T-helper 17 cell (primary cell): Measurements from ENCODE around the gene TSPAN9. TPM values are rescaled to one million over a fixed set of nuclear protein-coding genes. Genes with fewer than 3 reads are reported as not detected.

ENCODE experiments used
- ATAC-seq: fragments of 150-1000 bp; cut with Tn5 transposase; 2 replicates; pipeline ENCODE4 v1.10.0; 2021; ENCODE audit warnings: mild to moderate bottlenecking, moderate library complexity
- DNase-seq, 3 donors: peaks; one replicate each; pipeline versions ENCODE4 v3.0.0 to v3.0.0-alpha.2; 2020 to 2021
- H3K9me3 ChIP-seq: one replicate; pipeline ENCODE4 v1.7.0; 2013; ENCODE audit warnings: low read length, mild to moderate bottlenecking; ENCODE audit not compliant: control insufficient read depth, poor library complexity, severe bottlenecking
- H3K27ac Mint-ChIP-seq: one replicate; pipeline ENCODE4 v1.8.0; 2022; ENCODE audit warnings: mild to moderate bottlenecking, moderate library complexity, mixed read lengths
- H3K27me3 Mint-ChIP-seq: one replicate; pipeline ENCODE4 v1.8.0; 2022; ENCODE audit warnings: mixed read lengths
- H3K36me3 Mint-ChIP-seq: one replicate; pipeline ENCODE4 v1.8.0; 2022; ENCODE audit warnings: low read depth, mixed read lengths
- H3K4me1 Mint-ChIP-seq: one replicate; pipeline ENCODE4 v1.8.0; 2022; ENCODE audit warnings: mild to moderate bottlenecking, mixed read lengths
- H3K4me3 Mint-ChIP-seq: one replicate; pipeline ENCODE4 v1.8.0; 2022; ENCODE audit warnings: mild to moderate bottlenecking, moderate library complexity, mixed read lengths
- total RNA-seq, 4 donors: library from RNA in 2 of 4; stranded (reverse) in 2 of 4; gene quantifications; one replicate each; pipeline ENCODE4 v1.2.3 and lab custom pipeline; 2022 to 2026

The TSPAN9 gene
- total RNA-seq, 2 donors from 2014 or later: 1.4 to 24.2 TPM

DNA sequence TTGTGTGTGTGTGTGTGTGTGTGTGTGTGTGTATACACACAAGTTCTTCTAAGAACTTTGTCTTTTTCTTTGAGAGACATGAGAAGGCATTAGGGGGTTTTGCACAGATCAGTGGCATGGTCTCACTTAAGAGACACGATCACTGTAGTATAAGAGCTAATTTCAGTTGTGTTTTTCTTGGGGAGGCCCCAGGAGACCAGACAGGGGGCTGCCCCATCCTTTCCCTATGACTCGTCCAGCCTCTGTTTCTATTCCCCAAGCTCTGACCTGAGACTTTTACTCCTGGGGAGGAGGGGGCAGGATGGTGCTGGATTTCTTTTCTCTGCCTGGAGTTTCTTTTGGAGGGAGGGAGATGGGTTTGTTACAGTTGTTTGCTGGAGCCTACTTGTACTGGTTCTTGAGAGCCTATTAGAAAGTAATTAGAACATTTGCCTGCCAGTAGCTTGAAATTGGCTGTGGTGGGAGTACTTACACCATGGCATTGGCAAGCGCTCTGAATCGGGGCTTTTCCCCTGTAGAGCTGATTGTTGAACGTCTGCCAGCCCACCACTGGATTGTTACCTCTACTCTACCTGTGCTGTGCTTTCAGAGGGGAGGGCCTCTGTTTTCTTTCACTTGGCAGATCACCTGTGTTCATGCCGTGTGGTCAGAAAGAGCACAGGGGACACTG is 109.5 kb downstream of the TSPAN9 start:
- no peaks in the 10 kb centered on the region for H3K9me3 ChIP-seq
- DNase-seq: no peak
- peaks cover 67% of the 10 kb centered on the region for H3K27me3 Mint-ChIP-seq
- H3K4me1 Mint-ChIP-seq: peaks cover 10% of the 10 kb centered on the region
- H3K36me3 Mint-ChIP-seq: no peaks in the 10 kb centered on the region
- no peak overlapping the region for H3K4me3 Mint-ChIP-seq
- no peak for ATAC-seq
- no peak overlapping the region for H3K27ac Mint-ChIP-seq

DNA sequence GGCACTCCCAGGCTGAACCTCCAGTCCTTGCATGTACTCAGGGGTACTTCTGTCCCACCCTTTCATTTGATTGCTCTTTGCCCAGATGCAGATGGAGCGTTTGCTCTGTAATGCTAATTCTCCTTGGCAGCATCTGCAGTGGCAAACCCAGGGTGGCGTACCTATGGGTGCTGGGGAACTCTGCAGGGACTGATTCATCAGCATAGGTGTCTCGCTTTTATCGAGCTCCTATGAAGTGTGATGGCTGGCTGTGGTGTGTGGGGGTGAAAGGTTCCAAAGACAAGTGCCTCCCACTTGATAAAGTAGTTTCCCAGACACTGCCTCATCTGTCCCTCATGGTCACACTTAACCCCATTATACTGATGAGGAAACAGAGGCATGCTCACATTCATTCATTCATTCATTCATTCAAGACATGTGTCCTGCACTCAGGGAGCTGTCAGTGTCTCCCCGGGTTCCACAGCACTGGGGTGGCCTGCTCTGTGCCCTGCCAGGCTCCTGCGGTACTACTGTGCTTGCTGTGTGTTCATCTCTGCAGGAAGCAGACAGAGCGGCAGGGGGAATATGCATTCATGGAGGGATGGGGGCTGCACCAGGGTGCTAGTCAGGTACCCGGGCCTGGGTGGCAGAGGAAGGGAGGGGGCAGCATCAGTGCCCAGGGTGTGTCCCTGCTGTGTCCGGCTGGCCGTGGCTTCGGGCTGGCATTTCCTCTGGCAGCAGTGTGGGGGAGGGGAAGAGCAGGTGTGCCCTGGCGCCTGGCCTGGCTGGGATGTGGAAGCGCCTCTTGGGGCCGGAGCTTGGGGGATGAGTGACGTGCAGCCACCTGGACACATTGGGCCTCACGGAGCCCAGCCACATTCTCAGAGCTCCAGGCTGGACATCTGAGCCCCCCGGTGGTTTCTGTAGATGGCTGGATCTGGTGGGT is 110.9 kb downstream of the TSPAN9 start:
- DNase-seq: no peak
- no peak for ATAC-seq
- Mint-ChIP-seq H3K4me1 (peaks cover 14% of the 10 kb centered on the region), H3K36me3 (no peaks in the 10 kb centered on the region), H3K27ac (no peak overlapping the region), H3K4me3 (no peak overlapping the region), H3K27me3 (peaks cover 70% of the 10 kb centered on the region)
- no peaks in the 10 kb centered on the region for H3K9me3 ChIP-seq

DNA sequence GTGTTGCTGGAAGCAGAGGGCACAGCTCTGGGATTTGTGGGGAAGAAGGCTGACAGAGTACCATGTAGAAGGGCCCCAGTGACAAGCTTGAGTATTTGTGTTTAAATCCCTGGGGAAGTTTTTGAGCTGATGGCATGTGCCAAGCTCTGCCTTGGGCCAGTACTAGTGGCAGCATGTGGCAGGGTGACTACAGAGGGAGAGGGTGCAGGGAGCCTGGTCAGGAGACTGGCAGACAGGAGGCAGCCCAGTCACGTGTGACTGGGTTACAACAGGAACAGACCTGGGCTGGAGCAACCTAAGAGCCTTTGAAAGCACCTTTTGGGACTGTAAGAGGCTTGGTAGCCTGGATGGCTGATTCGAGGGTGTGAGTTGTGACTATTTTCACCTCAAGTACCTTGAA is 112.1 kb downstream of the TSPAN9 start:
- H3K4me3 Mint-ChIP-seq: no peak overlapping the region
- H3K27ac Mint-ChIP-seq: no peak overlapping the region
- DNase-seq: no peak
- H3K27me3 Mint-ChIP-seq: peaks cover 75% of the 10 kb centered on the region
- H3K4me1 Mint-ChIP-seq: peaks cover 14% of the 10 kb centered on the region
- H3K36me3 Mint-ChIP-seq: no peaks in the 10 kb centered on the region
- ATAC-seq: no peak
- H3K9me3 ChIP-seq: no peaks in the 10 kb centered on the region

DNA sequence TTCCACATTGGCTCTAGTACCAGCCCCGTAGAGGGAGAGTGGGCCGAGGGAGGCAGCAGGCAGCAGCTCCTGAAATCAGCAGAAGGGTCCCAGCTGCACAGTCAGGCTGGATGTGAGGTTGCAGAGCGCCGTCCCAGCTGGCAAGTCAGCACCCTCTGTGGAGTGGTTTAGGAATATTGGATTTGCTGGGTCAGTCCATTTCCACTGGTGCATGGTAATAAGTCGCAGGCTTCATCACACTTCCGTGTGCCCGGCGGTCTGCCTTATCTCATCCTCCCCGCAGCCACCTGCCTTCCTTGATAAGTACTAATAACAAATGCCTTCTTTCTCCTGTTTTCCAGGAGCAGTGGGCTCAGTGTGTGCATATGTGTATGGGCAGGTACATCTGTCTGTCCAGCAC is 112.9 kb downstream of the TSPAN9 start:
- no peak overlapping the region for H3K27ac Mint-ChIP-seq
- ATAC-seq (no peak), DNase-seq (no peak)
- H3K4me1 Mint-ChIP-seq: peaks cover 12% of the 10 kb centered on the region
- H3K4me3 Mint-ChIP-seq: no peak overlapping the region
- H3K9me3 ChIP-seq: no peaks in the 10 kb centered on the region
- peaks cover 69% of the 10 kb centered on the region for H3K27me3 Mint-ChIP-seq
- no peaks in the 10 kb centered on the region for H3K36me3 Mint-ChIP-seq

DNA sequence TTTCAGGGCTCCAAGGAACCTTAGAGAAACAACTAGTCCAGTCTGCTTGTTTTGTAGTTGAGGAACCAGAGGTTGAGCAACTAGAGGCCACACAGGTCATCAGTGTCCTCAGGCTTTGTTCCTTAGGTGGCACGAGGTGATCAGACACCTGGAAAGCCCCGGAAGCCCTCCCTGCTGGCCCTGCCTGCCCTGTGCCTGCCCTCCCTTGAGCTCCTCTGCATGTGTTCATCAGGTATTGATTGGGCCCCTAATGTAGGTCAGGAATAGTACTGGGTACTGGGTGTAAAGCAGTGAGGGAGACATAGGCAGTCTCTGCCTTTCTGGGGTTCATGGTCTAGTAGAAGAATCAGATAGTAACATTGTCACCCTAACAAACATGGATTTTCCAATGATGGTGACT is 114.3 kb downstream of the TSPAN9 start:
- no peak for ATAC-seq

DNA sequence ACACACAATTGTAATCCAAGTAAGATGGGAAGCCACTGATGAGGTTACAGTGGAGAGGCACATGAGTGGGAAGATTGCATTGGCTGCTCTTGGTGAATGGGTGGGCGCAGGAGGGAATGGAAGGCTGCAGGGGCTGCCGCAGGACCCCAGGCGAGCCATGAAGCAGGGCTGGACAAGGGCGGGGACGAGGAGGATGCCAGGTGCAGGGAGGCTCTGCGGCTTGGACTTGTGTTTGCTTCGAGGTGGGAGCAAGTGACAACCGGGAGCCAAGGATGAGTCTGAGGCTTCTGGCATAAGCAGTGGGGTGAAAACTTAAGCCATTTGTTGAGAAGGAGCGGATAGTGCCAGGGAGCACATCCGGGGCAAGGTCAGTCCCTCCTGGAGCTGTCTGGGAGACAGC is 115.0 kb downstream of the TSPAN9 start:
- no peak overlapping the region for H3K27ac Mint-ChIP-seq
- H3K4me3 Mint-ChIP-seq: no peak overlapping the region
- H3K36me3 Mint-ChIP-seq: no peaks in the 10 kb centered on the region
- ATAC-seq (no peak), DNase-seq (no peak)
- H3K4me1 Mint-ChIP-seq: peaks cover 12% of the 10 kb centered on the region
- H3K27me3 Mint-ChIP-seq: peaks cover 72% of the 10 kb centered on the region
- no peaks in the 10 kb centered on the region for H3K9me3 ChIP-seq

More for the DNA sequence above, 114.3 kb downstream of the TSPAN9 start:
- H3K9me3 ChIP-seq: no peaks in the 10 kb centered on the region
- H3K4me3 Mint-ChIP-seq: no peak overlapping the region
- no peak for DNase-seq
- peaks cover 12% of the 10 kb centered on the region for H3K4me1 Mint-ChIP-seq
- H3K36me3 Mint-ChIP-seq: no peaks in the 10 kb centered on the region
- no peak overlapping the region for H3K27ac Mint-ChIP-seq
- peaks cover 67% of the 10 kb centered on the region for H3K27me3 Mint-ChIP-seq

DNA sequence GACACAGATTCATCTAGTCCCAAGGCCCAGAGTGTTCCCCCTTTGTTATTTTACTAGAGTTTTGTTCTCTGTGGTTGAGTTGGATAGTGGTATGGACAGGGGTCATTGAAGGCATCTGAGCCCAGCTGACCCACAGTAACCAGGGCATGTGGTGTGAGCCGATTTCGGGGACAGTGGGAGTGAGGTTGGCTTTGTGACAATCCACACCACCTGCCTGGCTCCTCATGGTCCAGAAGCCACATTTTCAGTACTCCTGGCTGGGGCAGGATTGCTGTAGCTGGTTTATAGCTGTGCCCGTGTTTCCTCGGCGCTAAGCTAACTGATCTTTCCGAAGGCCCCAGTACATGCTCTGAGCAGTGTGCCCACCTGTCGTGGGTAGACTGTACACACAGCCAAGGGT is 116.0 kb downstream of the TSPAN9 start:
- Mint-ChIP-seq H3K36me3 (no peaks in the 10 kb centered on the region), H3K27me3 (peaks cover 71% of the 10 kb centered on the region), H3K27ac (no peak overlapping the region), H3K4me3 (no peak overlapping the region), H3K4me1 (peaks cover 11% of the 10 kb centered on the region)
- ATAC-seq (no peak), DNase-seq (no peak)
- no peaks in the 10 kb centered on the region for H3K9me3 ChIP-seq

DNA sequence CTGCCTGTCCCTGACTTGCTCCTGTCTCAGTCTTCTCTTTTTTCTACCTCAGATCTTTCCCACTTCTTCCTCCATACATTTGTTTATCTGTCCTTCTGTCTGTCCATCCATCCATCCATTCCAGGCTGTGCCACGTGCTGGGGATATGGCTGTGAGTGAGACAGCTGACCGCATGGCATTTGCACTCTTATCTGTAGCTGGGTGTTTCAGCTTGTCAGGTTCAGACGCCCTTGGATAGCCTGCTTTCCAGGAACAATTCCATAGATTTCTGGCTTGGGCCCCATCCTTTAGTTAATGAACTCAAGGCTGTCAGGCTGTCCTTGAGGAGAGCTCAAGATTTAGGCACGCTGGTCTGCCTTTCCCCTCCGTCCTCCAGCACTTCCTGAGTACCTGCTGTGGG is 116.6 kb downstream of the TSPAN9 start:
- H3K36me3 Mint-ChIP-seq: no peaks in the 10 kb centered on the region

DNA sequence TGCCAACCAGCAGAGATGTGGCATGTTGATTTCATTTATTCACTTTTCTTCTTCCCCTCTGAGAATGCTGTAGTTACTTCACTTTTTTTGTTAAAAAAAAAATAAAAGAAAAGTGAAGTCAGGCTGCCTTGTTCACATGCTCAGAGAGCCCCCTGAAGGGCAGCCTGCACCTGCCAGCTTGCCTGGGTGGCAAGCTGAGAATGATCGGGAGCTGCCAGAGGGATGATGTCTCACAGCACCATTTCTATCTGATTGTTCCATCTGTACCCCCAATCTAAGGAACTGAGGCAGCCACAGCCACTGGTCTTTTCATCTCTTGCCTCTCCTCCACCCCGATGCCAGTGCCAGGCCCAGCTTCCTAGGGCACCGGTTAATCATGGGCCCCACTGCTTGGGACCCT is 118.2 kb downstream of the TSPAN9 start:
- H3K9me3 ChIP-seq: no peaks in the 10 kb centered on the region
- Mint-ChIP-seq H3K36me3 (no peaks in the 10 kb centered on the region), H3K27ac (no peak overlapping the region), H3K27me3 (peaks cover 64% of the 10 kb centered on the region), H3K4me1 (peaks cover 9% of the 10 kb centered on the region), H3K4me3 (no peak overlapping the region)
- ATAC-seq: no peak
- DNase-seq: no peak

More for the DNA sequence above, 116.6 kb downstream of the TSPAN9 start:
- no peaks in the 10 kb centered on the region for H3K9me3 ChIP-seq
- Mint-ChIP-seq H3K4me3 (no peak overlapping the region), H3K27me3 (peaks cover 66% of the 10 kb centered on the region), H3K27ac (no peak overlapping the region), H3K4me1 (peaks cover 10% of the 10 kb centered on the region)
- ATAC-seq (no peak), DNase-seq (no peak)

DNA sequence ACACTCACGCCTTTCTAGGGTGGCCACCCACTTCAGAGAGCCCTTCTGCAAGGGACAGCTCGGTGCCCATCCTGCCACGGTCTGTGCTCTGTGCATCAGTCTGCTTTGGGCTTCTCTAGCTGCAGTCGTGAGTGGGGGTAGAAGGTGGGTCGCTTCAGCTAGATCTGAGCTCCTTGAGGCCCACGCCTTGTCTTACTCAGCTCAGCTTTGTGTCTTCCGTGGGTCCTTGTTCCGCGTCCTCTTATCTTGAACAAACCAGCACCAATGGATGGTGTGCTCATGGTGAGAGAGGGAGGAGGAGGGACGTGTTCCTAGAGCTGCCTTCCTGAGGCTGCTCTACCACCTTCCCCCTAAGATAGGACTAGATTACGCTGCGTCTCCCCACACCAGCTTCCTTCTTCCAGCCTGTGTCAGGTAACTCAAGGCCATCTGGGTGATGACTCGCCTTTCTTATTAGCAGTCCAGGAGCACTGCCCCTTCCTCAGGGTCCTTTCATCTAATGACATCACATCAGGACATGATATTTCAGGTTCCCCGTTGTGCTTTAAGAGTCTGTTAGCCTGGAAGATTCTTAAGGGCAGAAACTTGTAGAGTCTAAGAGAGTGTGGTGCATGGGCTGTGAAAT is 118.8 kb downstream of the TSPAN9 start:
- no peak overlapping the region for H3K4me3 Mint-ChIP-seq
- H3K9me3 ChIP-seq: no peaks in the 10 kb centered on the region
- peaks cover 9% of the 10 kb centered on the region for H3K4me1 Mint-ChIP-seq
- DNase-seq (no peak), ATAC-seq (no peak)
- H3K27ac Mint-ChIP-seq: no peak overlapping the region
- H3K27me3 Mint-ChIP-seq: peaks cover 58% of the 10 kb centered on the region
- no peaks in the 10 kb centered on the region for H3K36me3 Mint-ChIP-seq

DNA sequence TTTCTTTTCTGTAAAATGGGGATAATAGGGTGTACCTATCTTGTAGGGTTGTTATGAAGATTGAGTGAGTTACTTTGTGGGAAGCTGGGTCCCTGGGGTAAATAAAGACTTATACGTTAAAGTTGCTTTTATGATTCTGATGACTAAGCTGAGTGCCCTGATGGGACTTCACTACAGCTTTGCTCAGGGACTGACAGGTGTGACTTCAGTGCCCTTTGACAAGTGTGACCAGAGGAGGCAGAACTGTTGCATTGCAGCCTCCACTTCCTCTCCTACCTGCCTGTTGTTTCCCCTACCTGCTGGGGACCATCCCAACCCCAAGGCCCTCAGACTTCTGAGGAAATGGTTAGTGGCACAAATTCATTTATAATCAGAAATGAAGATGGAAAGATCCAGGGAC is 119.3 kb downstream of the TSPAN9 start:
- Mint-ChIP-seq H3K4me3 (no peak overlapping the region), H3K27me3 (peaks cover 60% of the 10 kb centered on the region), H3K4me1 (peaks cover 12% of the 10 kb centered on the region), H3K27ac (no peak overlapping the region), H3K36me3 (peaks cover 3% of the 10 kb centered on the region)
- no peaks in the 10 kb centered on the region for H3K9me3 ChIP-seq
- ATAC-seq: no peak
- no peak for DNase-seq

DNA sequence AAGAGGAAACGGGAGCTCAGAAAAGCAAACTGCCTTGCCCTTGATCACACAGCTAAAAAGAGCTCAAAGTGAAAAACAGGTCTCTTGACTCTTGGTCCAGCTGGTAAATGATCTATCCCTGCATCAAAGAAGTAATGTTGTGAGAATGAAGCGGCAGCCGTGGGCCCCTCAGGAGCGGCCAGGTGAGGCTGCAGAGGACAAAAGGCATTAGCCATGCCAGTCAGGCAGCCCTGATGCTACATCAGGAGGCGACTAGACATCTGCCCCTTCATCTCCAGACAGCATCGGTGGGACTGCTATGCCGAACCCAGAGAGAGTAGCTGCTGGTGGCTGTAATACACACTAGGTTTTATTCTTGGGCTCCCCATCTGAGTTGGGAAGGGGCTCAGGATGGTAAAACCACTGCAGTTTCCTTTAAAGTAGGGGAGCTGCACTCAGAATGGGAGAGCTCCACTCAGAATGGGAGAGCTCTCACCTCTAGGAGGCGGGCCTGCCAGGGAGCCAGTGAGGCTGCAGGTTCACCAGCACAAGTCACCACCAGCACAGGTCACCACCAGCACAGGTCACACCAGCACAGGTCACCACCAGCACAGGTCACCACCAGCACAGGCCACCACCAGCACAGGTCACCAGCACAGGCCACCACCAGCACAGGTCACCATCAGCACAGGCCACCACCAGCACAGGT is 120.1 kb downstream of the TSPAN9 start:
- Mint-ChIP-seq H3K27ac (no peak overlapping the region), H3K36me3 (peaks cover 3% of the 10 kb centered on the region), H3K27me3 (peaks cover 60% of the 10 kb centered on the region), H3K4me1 (peaks cover 6% of the 10 kb centered on the region), H3K4me3 (no peak overlapping the region)
- no peak for DNase-seq
- H3K9me3 ChIP-seq: no peaks in the 10 kb centered on the region
- ATAC-seq: no peak

DNA sequence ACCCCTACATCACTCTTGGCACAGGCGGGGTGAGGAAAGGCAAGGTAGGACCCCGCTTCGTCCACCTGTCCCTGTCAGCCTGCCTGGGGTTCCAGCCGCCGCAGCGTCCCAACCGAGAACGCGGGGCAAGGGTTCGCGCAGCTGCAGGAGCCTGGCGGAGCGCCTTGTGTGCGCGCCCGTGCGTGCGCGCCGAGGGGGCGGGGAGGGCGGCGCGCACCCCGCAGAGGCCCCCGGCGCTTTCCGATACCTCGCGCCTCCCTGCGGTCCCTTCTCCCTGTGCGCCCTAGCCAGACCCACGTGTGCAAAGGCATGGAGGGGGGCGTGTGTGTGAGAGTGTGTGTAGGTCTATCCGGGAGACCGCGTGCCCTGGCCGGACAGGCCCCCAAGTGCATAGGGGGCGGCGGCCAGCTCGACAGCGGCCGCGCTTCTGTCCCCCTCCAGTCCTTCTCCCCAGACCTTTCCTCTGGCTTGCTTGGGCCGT is 122.4 kb downstream of the TSPAN9 start:
- peaks cover 5% of the 10 kb centered on the region for H3K36me3 Mint-ChIP-seq
- peak overlapping the region; percentile 76 for H3K4me3 Mint-ChIP-seq
- H3K27ac Mint-ChIP-seq: no peak overlapping the region
- H3K27me3 Mint-ChIP-seq: peaks cover 65% of the 10 kb centered on the region
- no peak for DNase-seq
- H3K9me3 ChIP-seq: no peaks in the 10 kb centered on the region
- no peak for ATAC-seq
- H3K4me1 Mint-ChIP-seq: peaks cover 11% of the 10 kb centered on the region
